A549 (cell line): ENCODE measurements around the gene NR2E1. TPM values are rescaled to one million over a fixed set of nuclear protein-coding genes. Genes with fewer than 3 reads are reported as not detected.

Experiments
- ATAC-seq, 2 experiments: fragments of 200-7000 bp in 1 of 2; fragments of >200 bp in 1 of 2; cut with Nextera tagmentation in 1 of 2; cut with Tn5 transposase in 1 of 2; 3 replicates each; pipeline versions ENCODE4 v1.8.0 to v1.9.1; 2018 to 2020; ENCODE audit warnings: mild to moderate bottlenecking in 1 of 2, moderate library complexity in 1 of 2
- CTCF ChIA-PET: fragments of 300-600 bp; sonication (Branson Sonifier 250); formaldehyde crosslinking; extraction: SDS; loops from one replicate; lab custom pipeline; 2021; ENCODE audit warnings: antibody characterized with exemption, inconsistent platforms; lab: Yijun Ruan, JAX
- POLR2A ChIA-PET: fragments of 350-600 bp; formaldehyde crosslinking; extraction: SDS; loops from one replicate; lab custom pipeline; 2021; ENCODE audit warnings: antibody characterized with exemption, inconsistent platforms; lab: Yijun Ruan, JAX
- DNase-seq, 2 experiments: peaks; one replicate each; pipeline versions ENCODE4 v3.0.0 to v3.0.0-alpha.2; 2011 to 2016; ENCODE audit warnings: low read depth in 1 of 2, low spot score in 1 of 2
- FAIRE-seq: peaks from 2 replicates; lab custom pipeline; 2011; peaks lifted over from hg19 to GRCh38; lab: Jason Lieb, UNC
- H3K27ac ChIP-seq, 2 experiments: fragments of >200 bp; sonication (Bioruptor Twin); formaldehyde crosslinking; 3 replicates each; pipeline ENCODE4 v1.5.1; 2016 to 2017
- H3K4me1 ChIP-seq: fragments of >200 bp; sonication (Bioruptor Twin); formaldehyde crosslinking; 3 replicates; pipeline ENCODE4 v1.6.1; 2016
- H3K4me2 ChIP-seq: fragments of >200 bp; sonication (Bioruptor Twin); formaldehyde crosslinking; 3 replicates; pipeline ENCODE4 v1.6.1; 2016
- H3K4me3 ChIP-seq: fragments of >200 bp; sonication (Bioruptor Twin); formaldehyde crosslinking; 3 replicates; pipeline ENCODE4 v1.5.1; 2016
- H3K9me3 ChIP-seq: fragments of >200 bp; sonication (Bioruptor Twin); formaldehyde crosslinking; 3 replicates; pipeline ENCODE4 v1.6.1; 2016
- BCL3 ChIP-seq: fragments of >200 bp; sonication (Bioruptor Twin); formaldehyde crosslinking; IDR thresholded peaks from 3 replicates; pipeline ENCODE4 v1.6.1; 2016
- CBX2 ChIP-seq: fragments of 200-600 bp; sonication (generic); IDR thresholded peaks from 2 replicates; pipeline ENCODE4 v1.6.1; 2016; ENCODE audit warnings: low read depth, mild to moderate bottlenecking, borderline replicate concordance
- CHD4 ChIP-seq: fragments of 200-600 bp; sonication (generic); IDR thresholded peaks from 2 replicates; pipeline ENCODE4 v1.6.1; 2016; ENCODE audit warnings: antibody characterized with exemption, mild to moderate bottlenecking, borderline replicate concordance
- CTCF ChIP-seq: fragments of >200 bp; sonication (Bioruptor Twin); formaldehyde crosslinking; IDR thresholded peaks from 3 replicates; pipeline ENCODE4 v1.5.1; 2016
- FOSL2 ChIP-seq, 2 experiments: fragments of 450-650 bp in 1 of 2; fragments of >200 bp in 1 of 2; sonication (Bioruptor Twin) in 1 of 2; formaldehyde crosslinking; IDR thresholded peaks; 2 replicates each; pipeline versions ENCODE4 v1.5.0 to v1.6.1; 2016 to 2020; ENCODE audit warnings: mild to moderate bottlenecking in 1 of 2, moderate library complexity in 1 of 2
- GATA3 ChIP-seq: IDR thresholded peaks from 2 replicates; pipeline ENCODE4 v1.6.1; 2012; ENCODE audit warnings: borderline replicate concordance
- HDAC2 ChIP-seq: fragments of 200-600 bp; sonication (generic); IDR thresholded peaks from 2 replicates; pipeline ENCODE4 v1.6.1; 2016
- HEYL ChIP-seq: fragments of 250-450 bp; sonication (Bioruptor Pico); IDR thresholded peaks from 2 replicates; pipeline ENCODE4 v1.8.0; 2021; ENCODE audit warnings: mild to moderate bottlenecking, moderate library complexity
- HMGXB4 ChIP-seq: fragments of 250-450 bp; sonication (Bioruptor Pico); IDR thresholded peaks from 2 replicates; pipeline ENCODE4 v1.5.0; 2021; ENCODE audit warnings: mild to moderate bottlenecking, moderate library complexity, borderline replicate concordance
- HOXA7 ChIP-seq: fragments of 250-450 bp; sonication (Bioruptor Pico); IDR thresholded peaks from 2 replicates; pipeline ENCODE4 v1.5.0; 2020; ENCODE audit warnings: mild to moderate bottlenecking, moderate library complexity
- HOXB13 ChIP-seq: fragments of 250-450 bp; sonication (Bioruptor Pico); IDR thresholded peaks from 2 replicates; pipeline ENCODE4 v1.5.0; 2020; ENCODE audit warnings: low read depth, mild to moderate bottlenecking, moderate library complexity
- HOXB5 ChIP-seq: fragments of 250-450 bp; sonication (Bioruptor Pico); IDR thresholded peaks from 2 replicates; pipeline ENCODE4 v1.5.0; 2020; ENCODE audit warnings: mild to moderate bottlenecking, moderate library complexity
- KDM1A ChIP-seq: fragments of 200-600 bp; sonication (generic); IDR thresholded peaks from 2 replicates; pipeline ENCODE4 v1.6.1; 2016; ENCODE audit warnings: low read depth, mild to moderate bottlenecking
- MAFK ChIP-seq: fragments of 450-650 bp; IDR thresholded peaks from 2 replicates; pipeline ENCODE4 v1.6.1; 2014; ENCODE audit not compliant: partially characterized antibody
- MYC ChIP-seq: IDR thresholded peaks from 2 replicates; pipeline ENCODE4 v1.6.1; 2012; ENCODE audit warnings: mild to moderate bottlenecking, inconsistent platforms, low read length, improper control_type of control experiment, borderline replicate concordance
- NFE2L2 ChIP-seq: fragments of 150-350 bp; conservative IDR thresholded peaks from 2 replicates; pipeline ENCODE4 v1.6.1; 2014; ENCODE audit warnings: low read length
- POLR2A ChIP-seq: IDR thresholded peaks from 2 replicates; pipeline ENCODE4 v1.6.1; 2012; ENCODE audit warnings: mild to moderate bottlenecking, low read length
- POLR2AphosphoS2 ChIP-seq: conservative IDR thresholded peaks from 2 replicates; pipeline ENCODE4 v1.6.1; 2012; ENCODE audit warnings: low read length, improper control_type of control experiment, inconsistent platforms
- RARB ChIP-seq: fragments of 250-450 bp; sonication (Bioruptor Pico); IDR thresholded peaks from 2 replicates; pipeline ENCODE4 v1.8.0; 2021; ENCODE audit warnings: mild to moderate bottlenecking, moderate library complexity
- RCOR1 ChIP-seq: fragments of 150-350 bp; IDR thresholded peaks from 2 replicates; pipeline ENCODE4 v1.6.1; 2014; ENCODE audit warnings: antibody characterized with exemption, low read length, low read depth
- SMC3 ChIP-seq: fragments of >200 bp; sonication (Bioruptor Twin); formaldehyde crosslinking; IDR thresholded peaks from 3 replicates; pipeline ENCODE4 v1.6.1; 2018; ENCODE audit warnings: inconsistent platforms
- SREBF2 ChIP-seq: fragments of 450-650 bp; IDR thresholded peaks from 2 replicates; pipeline ENCODE4 v1.6.1; 2014; ENCODE audit warnings: mild to moderate bottlenecking, moderate library complexity
- ZFP36 ChIP-seq: fragments of 450-650 bp; IDR thresholded peaks from 2 replicates; pipeline ENCODE4 v1.6.1; 2014; ENCODE audit warnings: borderline replicate concordance; ENCODE audit not compliant: partially characterized antibody
- ZNF302 ChIP-seq: fragments of 250-450 bp; sonication (Bioruptor Pico); IDR thresholded peaks from 2 replicates; pipeline ENCODE4 v1.9.0; 2021; ENCODE audit warnings: inconsistent platforms, mild to moderate bottlenecking, moderate library complexity
- WGBS: methylation state at CpG from one replicate; pipeline ENCODE4 v1.1.6; 2017; ENCODE audit errors: missing lambda C conversion rate; 5-methylcytosine and 5-hydroxymethylcytosine counted together
- polyA plus RNA-seq, 4 experiments: library from polyadenylated mRNA; depleted of rRNA in 3 of 4; stranded (reverse); fragments of >200 nt; fragmentation: RNase III in 1 of 4; extraction: RNeasy Plus Mini Kit Qiagen cat#74134 plus additional on column Dnase treatment in 1 of 4; gene quantifications; 2 replicates in 3 of 4; 3 replicates in 1 of 4; pipeline ENCODE4 v1.2.3, GENCODE V29; 2011 to 2017
- TF ChIP-seq, protein P1 (sequence below): fragments of 150-350 bp; IDR thresholded peaks from 2 replicates; pipeline ENCODE4 v1.6.1; 2014; ENCODE audit warnings: low read depth, mild to moderate bottlenecking, low read length

The NR2E1 gene
- polyA plus RNA-seq, 2 of the 4 experiments (the other 2 are of a cell fraction): 0.03 TPM; not detected in 1

DNA sequence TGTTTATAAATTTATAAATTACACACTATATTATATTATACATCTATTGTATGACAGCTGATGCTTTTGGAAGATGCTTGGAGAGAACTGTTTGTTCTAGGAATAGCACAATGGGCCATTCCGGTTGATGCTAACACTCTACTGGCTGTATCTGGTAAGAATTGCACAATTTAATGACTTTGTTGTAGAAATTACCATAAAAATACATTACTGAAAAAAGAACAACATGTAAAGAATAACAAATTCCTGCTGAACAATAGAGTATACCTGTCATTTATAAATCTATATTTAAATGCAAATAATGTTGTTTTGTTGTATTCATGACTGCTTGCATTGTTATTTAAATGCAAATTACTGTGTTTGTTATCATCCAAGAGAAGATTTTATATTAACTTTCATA lies 14.4 kb downstream of the NR2E1 start (continued):
- no peak for TF ChIP-seq BCL3
- no peak for TF ChIP-seq RCOR1
- no peak for TF ChIP-seq HOXA7
- no peak for TF ChIP-seq POLR2AphosphoS2
- TF ChIP-seq SREBF2: no peak

- H3K27ac ChIP-seq: no peak overlapping the region
- no peaks in the 10 kb centered on the region for H3K9me3 ChIP-seq
- WGBS: 62% methylated on average over 6 of the region's 6 CpGs
- ChIA-PET POLR2A (no interaction called here), CTCF (no interaction called here)
- no peak for TF ChIP-seq MAFK
- no peak for TF ChIP-seq MYC
- TF ChIP-seq ZNF302: no peak
- TF ChIP-seq HMGXB4 (CRISPR knock-in tag): no peak
- TF ChIP-seq SMC3: no peak
- no peak for TF ChIP-seq HDAC2
- TF ChIP-seq POLR2A: no peak
- TF ChIP-seq, protein P1, sequence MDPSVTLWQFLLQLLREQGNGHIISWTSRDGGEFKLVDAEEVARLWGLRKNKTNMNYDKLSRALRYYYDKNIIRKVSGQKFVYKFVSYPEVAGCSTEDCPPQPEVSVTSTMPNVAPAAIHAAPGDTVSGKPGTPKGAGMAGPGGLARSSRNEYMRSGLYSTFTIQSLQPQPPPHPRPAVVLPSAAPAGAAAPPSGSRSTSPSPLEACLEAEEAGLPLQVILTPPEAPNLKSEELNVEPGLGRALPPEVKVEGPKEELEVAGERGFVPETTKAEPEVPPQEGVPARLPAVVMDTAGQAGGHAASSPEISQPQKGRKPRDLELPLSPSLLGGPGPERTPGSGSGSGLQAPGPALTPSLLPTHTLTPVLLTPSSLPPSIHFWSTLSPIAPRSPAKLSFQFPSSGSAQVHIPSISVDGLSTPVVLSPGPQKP: no peak
- TF ChIP-seq SREBF2: no peak
- H3K4me2 ChIP-seq: no peak overlapping the region
- H3K4me1 ChIP-seq: no peaks in the 10 kb centered on the region
- no peak for ATAC-seq
- no peak overlapping the region for H3K4me3 ChIP-seq
- no peak for FAIRE-seq
- DNase-seq: no peak
Observed at GRCh38 chr6:108180776-108181175, 15.0 kb downstream of the NR2E1 start.

DNA sequence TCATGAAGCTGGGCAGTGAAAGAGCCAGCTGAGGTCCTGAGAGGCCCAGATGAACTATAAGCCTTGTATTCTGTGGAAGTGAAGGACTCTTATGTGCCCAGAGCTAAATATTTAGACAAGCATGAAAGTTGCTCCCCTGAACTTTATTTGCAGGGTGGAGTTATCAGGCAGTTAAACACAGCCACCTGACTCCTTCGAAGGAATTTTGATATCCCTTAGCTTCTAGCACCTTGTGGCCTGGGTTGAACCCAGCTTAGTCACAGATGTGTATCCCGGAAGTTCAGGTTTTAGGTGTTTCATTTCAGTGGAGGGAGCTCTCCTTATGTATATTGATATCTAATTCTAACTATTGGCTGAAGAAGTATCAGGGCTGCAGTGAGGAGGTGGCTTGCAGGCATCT lies 20.4 kb downstream of the NR2E1 start:
- Histone ChIP-seq H3K9me3 (no peaks in the 10 kb centered on the region), H3K27ac (no peak overlapping the region), H3K4me3 (no peak overlapping the region), H3K4me2 (no peak overlapping the region), H3K4me1 (no peaks in the 10 kb centered on the region)
- CTCF ChIA-PET: no interaction called here
- FAIRE-seq (no peak), ATAC-seq (no peak), DNase-seq (no peak)
- WGBS: 16% methylated on average over 2 of the region's 2 CpGs
- no peak for TF ChIP-seq POLR2A
- POLR2A ChIA-PET: no interaction called here

- H3K4me2 ChIP-seq: no peak overlapping the region
- no peak overlapping the region for H3K4me3 ChIP-seq
- TF ChIP-seq HDAC2: no peak
- no peak for TF ChIP-seq GATA3
- no peak for TF ChIP-seq RARB (CRISPR knock-in tag)
- TF ChIP-seq HOXB5 (CRISPR knock-in tag): no peak
- TF ChIP-seq CTCF: no peak
- no peak for TF ChIP-seq CBX2
- TF ChIP-seq SREBF2: no peak
- no peak for TF ChIP-seq NFE2L2
- TF ChIP-seq CHD4: no peak
- TF ChIP-seq ZFP36: no peak
- TF ChIP-seq FOSL2 (IDR thresholded peaks at IDR 0.05): no peak
- TF ChIP-seq FOSL2 (CRISPR knock-in tag; IDR thresholded peaks at IDR 0.05): no peak
- no peak for TF ChIP-seq HEYL
- TF ChIP-seq HOXB13: no peak
- TF ChIP-seq KDM1A: no peak
- TF ChIP-seq, all 56 proteins: peak for 0
- Histone ChIP-seq H3K4me1 (no peaks in the 10 kb centered on the region), H3K27ac (no peak overlapping the region), H3K9me3 (no peaks in the 10 kb centered on the region)
- CTCF ChIA-PET: no interaction called here
- POLR2A ChIA-PET: no interaction called here
- no peak for DNase-seq
- no peak for FAIRE-seq
- 70% methylated on average over 9 of the region's 9 CpGs for WGBS
- no peak for ATAC-seq
Observed at GRCh38 chr6:108187519-108187918, 21.7 kb downstream of the NR2E1 start.
